GM12874 (cell line): ENCODE measurements around the gene GLMP.

Experiments used
- CTCF ChIP-seq: IDR thresholded peaks from 2 replicates; pipeline ENCODE4 v1.5.1; 2011; ENCODE audit warnings: low read depth, mild to moderate bottlenecking, control low read depth, low read length, moderate library complexity; ENCODE audit not compliant: insufficient read depth

The GLMP gene

DNA sequence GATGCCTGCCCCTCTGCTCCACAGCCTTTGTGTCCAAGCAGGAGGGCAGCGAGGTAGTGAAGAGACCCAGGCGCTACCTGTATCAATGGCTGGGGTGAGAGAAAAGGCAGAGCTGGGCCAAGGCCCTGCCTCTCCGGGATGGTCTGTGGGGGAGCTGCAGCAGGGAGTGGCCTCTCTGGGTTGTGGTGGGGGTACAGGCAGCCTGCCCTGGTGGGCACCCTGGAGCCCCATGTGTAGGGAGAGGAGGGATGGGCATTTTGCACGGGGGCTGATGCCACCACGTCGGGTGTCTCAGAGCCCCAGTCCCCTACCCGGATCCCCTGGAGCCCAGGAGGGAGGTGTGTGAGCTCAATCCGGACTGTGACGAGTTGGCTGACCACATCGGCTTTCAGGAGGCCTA lies 52.7 kb downstream of the GLMP start:
- no peak for TF ChIP-seq CTCF
